Activated CD4-positive, alpha-beta T cell treated with anti-CD3 and anti-CD28 coated beads for 24 hours (primary cell): ENCODE results near the gene BRPF1.

Experiments
- DNase-seq, 2 donors: peaks; one replicate each; pipeline ENCODE4 v3.0.0-alpha.2; 2020; ENCODE audit warnings: low read depth in 2 of 2

BRPF1 gene

GRCh38 chr3:9786825-9787669, 55.5 kb downstream of the BRPF1 start:
- DNase-seq = no peak

GRCh38 chr3:9787714-9788113, 56.2 kb downstream of the BRPF1 start:
- DNase-seq = no peak

- no peak for DNase-seq
These were observed 59.6 kb downstream of the BRPF1 start for GRCh38 chr3:9791127-9791526.

- no peak for DNase-seq
These were observed 60.4 kb downstream of the BRPF1 start for GRCh38 chr3:9791790-9792404.

- DNase-seq = peak; percentile 85 to 89
These were observed 61.0 kb downstream of the BRPF1 start, which contains the start of the genes ARPC4 and TADA3 for GRCh38 chr3:9792405-9793160. ARPC4 (plus strand) TSS chr3:9793082; CDS start chr3:9793122, 40 bp downstream. TADA3 (minus strand) TSS chr3:9792473; CDS start chr3:9791466, 1,007 bp downstream.

- DNase-seq = no peak
These were observed 61.7 kb downstream of the BRPF1 start for GRCh38 chr3:9793161-9793781.

- DNase-seq = no peak
These were observed 62.9 kb downstream of the BRPF1 start for GRCh38 chr3:9794400-9794799.

GRCh38 chr3:9795207-9795606, 63.7 kb downstream of the BRPF1 start:
- no peak for DNase-seq

- DNase-seq = no peak
These were observed 65.8 kb downstream of the BRPF1 start for GRCh38 chr3:9797196-9797945.
